HS-5 (cell line): ENCODE results near the gene DNAAF6.
A peak's percentile ranks its signal among the peaks of the same experiment; 100 is the strongest.
"Not testable (repeated sequence)": the region's sequence is repeated elsewhere in the genome, so short reads cannot be mapped to it uniquely, and the experiment has no call there.

Source experiments
- DNase-seq: peaks from one replicate; pipeline ENCODE4 v3.0.0-alpha.2; 2012; ENCODE audit warnings: low read depth

The DNAAF6 gene

DNA sequence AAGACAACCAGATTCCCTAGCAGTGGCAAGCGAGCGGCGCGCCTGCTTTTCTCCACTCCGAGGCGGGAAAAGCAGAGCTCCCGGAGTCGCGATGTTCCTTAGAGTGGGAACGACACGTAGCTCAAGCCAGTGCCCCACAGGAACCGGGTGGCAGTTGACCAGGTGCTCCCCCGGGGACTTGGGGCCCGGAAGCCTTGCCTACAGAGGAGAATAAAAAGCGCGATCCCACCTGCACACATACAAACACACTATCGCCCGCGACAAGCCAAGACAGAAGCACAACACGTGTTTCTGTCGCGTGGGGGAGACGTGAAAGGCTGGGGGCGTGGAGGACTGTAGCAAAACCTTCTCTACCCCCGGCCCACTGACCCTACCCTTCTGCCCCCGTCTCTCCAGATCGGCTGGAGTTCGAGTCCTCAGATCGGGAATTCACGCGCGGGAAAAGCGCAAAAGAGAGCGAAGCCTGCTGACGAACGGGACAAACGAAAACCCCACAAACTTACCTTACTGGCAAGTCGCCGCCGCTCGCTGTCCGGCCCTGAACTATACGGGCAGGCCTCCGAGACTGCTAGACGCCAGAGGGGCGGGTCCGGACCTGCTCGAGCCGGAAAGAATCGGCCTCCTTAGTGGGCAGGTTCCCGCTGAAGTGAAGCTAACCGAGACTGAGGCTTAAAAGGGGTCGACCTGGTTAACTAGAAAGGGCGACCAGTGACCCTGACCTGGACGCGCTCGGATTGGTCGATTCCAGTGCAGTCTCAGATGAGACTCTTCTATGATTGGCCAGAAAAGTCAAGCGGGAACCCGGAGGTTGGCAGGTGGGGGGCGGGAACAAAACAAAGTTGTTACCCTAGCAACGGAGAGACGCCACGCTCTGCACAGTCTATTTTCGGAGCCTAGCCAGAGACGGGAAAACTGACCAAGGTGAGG is at the start of gene DNAAF6, which contains the start of gene NUP62CL:
DNAAF6 (plus strand) TSS at position 842 of the 927 bp plus-strand sequence. CDS start 6,265 bp downstream, outside the sequence.
NUP62CL (minus strand) TSS at position 664 of the 927 bp plus-strand sequence. CDS start 31,287 bp downstream, outside the sequence.
- no peak for DNase-seq

DNA sequence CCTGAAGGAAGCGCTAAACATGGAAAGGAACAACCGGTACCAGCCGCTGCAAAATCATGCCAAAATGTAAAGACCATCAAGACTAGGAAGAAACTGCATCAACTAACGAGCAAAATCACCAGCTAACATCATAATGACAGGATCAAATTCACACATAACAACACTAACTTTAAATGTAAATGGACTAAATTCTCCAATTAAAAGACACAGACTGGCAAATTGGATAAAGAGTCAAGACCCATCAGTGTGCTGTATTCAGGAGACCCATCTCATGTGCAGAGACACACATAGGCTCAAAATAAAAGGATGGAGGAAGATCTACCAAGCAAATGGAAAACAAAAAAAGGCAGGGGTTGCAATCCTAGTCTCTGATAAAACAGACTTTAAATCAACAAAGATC is 48.8 kb upstream of the DNAAF6 start:
- DNase-seq = not testable (repeated sequence)

DNA sequence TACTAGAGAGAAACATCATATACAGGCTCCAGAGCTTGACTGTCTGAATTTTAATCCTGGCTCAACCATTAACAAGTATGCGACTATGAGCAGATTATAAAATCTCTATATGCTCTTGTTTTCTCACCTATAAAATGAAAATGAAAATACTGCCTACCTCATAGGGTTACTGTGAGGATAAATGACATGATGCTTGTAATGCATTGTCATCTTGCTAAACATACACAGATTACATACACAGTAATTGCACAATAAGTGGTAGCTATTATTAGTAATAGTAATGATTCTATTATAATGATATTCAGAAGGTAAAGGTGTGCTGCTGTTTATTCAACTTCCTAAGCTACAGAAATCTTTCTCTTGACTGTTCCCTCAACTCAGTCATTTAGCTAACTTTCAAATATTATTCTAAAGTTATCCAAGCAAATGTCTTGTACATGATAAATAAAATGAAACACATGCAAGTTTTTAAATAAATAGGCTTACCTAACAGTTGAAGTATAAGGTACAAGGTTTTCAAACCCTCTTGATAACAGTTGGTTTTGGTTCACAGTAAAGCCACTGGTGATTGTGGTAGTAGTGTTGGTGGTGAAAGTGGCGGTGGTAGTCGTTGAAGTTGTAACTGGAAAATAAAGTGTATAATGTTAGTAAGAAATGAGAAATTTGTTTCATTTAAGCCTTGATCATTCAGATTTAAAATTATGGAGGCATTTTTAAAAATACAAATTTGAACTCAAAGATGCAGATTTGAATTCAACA is 39.1 kb upstream of the DNAAF6 start:
- no peak for DNase-seq

DNA sequence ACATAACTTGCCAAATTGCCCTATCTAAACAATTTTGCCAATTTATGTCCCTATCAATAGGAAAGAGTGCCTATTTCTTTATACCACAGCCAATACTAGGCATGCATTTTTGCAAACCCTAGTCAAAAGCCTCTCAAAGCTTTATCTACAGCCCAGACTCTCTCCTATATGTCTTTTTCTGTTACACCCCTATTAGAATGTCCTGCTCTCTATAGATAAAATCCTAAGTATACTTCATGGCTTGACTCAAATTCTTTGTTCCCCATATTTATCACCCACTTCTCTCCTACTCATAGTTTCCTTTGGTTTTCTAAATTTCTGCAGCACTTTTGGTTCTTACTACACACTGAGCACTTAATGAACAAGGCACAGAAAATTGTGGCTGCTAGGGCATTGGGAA is 38.2 kb upstream of the DNAAF6 start:
- DNase-seq = no peak

DNA sequence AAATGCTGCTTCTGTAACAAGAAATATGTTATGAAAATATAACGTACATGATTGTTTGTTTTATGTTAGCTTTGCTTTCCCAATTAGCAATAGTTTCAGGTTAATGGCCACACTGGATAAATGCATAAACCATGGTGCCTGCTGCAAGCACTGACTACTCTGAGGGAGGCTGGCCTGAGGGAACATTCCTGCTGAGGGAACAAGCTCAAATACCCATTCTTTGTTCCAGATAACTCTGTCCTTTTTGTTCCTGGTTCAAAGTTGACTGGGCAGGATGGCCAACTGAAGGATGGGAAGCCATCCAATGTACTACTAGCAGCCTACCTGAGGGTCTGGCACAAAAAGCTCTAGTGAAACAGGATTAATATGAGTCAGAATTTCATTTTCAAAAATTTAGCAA is 37.7 kb upstream of the DNAAF6 start:
- no peak for DNase-seq

DNA sequence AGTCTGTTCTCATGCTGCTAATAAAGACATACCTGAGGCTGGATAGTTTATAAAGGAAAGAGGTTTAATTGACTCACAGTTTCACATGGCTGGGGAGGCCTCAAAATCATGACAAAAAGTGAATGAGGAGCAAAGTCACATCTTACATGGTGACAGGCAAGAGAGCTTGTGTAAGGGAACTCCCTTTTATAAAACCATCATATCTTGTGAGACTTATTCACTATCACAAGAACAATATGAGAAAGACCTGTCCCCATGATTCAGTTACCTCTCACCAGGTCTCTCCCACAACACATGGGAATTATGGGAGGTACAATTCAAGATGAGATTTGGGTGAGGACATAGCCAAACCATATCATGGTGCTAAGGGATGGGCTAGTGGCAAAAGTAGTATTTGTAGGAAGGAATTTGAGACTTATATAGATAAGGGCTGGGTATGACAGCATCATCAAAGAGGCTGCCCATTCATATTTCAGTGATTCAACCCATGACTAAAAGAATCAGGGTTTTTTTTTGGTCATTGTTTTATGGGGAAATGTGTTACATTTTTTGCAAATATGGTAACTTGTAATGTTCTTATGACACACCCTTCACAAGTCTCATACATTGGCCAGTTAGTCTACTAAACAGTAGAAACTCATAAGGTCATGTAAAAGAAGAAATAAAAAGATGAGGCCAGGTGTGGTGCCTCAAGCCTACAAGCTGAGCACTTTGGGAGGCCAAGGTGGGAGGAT is 34.9 kb upstream of the DNAAF6 start:
- DNase-seq = no peak

DNA sequence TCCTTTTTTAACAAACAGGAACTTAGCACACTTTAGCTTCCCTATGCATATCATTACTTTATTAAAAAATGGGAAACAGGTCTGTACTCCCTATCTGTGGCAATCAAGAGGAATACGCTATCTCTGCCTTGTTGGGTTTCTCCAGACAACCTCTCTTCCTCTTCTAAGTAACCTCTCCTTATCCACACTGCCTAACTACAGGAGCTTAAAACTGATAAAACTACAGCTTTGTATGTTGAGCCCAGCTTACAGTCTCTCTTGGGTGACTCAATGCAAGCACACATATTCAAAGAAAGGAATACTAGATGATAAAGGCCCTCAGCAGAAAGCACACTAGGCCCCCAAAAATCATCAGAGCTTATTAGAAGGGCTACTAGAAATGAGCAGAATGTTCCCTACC is 9.1 kb upstream of the DNAAF6 start:
- no peak for DNase-seq

DNA sequence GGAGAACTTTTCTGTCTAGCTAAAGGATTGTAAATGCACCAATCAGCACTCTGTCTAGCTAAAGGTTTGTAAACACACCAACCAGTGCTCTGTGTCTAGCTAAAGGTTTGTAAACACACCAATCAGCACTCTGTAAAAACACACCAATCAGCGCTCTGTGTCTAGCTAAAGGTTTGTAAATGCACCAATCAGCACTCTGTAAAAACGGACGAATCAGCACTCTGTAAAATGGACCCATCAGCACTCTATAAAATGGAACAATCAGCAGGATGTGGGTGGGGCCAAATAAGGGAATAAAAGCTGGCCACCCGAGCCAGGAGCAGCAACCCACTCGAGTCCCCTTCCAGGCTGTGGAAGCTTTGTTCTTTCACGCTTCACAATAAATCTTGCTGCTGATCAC is 8.3 kb upstream of the DNAAF6 start:
- not testable (repeated sequence) for DNase-seq

DNA sequence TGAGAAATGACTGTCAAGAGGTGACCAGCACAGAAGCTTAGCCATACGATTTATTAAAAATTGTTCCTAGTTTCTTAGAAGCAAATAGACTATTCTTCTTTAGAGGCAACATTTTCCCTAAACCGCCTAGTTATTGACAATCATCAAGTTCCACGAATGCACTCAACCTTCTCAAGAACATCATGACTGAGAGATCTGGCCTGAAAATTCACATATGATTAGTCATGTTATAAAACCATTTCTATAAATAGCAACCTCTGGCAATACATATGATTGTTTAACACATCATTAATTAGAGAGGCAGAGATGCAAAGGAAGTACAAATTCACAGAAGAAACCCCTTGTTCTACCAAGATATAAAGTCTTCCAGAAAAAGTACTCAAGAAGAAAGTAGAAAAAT is 6.9 kb upstream of the DNAAF6 start:
- no peak for DNase-seq

DNA sequence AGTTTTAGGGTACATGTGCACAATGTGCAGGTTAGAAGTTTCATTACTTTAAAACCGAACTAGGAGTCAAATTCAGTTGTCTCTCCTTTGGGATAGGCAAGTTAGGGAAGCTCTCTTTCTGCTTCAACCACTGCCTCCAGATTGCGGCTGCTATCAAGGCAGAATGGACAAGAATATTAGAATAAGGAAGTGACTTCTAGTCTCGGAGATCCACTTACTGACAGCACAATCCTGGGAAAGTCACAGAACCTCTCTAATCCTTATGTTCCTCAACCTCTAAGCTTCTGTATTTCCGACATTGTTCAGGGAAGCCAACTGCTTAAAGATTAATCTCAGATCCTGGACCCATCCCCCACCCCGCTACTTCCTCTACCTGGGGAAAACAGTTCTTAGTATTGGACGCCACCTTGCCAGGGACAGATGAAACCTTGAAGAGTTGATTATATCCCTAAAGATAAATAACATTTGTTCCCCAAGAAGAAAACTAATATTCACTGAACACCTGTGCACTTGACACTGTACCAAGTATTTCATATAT is 2.3 kb upstream of the DNAAF6 start:
- DNase-seq = no peak

DNA sequence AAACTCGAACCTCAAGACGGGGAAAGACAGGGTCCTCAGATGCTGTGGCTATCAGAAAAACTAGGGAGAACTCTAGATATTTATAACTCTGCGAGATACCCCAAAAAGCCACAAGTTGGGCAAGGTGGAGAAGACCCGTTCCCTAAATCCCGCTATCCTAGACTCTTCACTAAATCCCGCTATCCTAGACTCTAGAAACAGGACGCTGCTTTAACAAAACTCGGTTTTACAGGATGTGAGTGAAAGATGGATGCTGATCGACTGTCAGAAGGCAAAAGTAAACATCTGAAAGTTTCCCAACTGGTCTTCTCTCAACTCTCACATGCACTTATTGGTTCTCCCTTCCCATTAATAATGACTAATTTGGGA is 270 bp downstream of the DNAAF6 start:
- no peak for DNase-seq

DNA sequence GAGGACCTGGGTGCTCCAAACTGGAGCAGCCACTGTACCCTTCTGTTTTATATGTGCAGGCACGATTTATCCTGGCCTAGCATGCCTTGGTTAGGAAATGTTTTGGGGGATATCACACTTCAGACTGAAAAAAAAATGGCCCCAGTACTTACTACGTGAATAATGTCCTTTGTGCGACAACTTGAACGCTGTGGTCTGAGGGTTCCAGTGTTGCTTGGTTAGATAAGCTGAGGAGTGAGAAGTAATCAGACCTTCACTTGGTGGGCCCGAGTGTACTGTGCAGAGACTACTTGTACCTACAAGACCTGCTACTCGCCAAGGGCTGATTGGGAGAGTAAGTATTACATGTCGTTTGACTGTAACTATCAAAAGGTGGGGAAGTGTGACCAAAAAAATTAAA is 678 bp downstream of the DNAAF6 start:
- DNase-seq = no peak

DNA sequence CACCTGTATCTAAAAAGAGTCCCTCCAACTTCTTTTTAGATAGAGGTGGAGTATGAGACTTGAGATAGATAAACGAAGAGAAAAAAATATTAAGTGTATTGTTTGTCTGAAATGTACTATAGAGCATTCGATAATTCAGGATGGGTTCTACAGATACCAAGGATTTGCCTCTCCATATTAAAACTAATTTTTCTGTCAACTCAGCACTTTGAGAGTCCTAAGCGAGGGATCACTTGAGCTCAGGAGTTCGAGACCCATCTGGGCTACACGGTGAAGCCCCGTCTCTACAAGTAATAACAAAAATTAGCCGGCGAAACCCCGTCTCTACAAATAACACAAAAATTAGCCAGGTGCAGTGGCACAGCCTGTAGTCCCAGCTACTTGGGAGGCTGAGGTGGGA is 1.5 kb downstream of the DNAAF6 start:
- no peak for DNase-seq

DNA sequence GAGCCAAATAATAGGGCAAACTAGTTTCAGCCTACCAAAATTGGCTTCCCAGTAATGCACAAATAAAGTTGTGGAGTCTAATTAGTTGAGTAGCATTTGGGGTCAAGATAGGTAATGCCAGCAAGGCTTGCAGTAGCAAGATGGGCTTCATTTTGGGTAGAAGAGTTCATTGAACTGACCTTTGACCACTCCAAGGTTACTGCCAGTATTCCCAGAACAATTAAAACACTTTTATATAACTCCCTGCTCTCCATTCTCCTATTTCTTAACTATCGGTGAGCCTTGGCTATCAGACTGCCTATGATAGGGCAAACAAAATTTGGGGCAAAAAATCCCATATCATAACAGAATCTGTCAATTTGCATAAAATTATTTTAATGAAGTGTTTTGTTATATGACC is 7.1 kb downstream of the DNAAF6 start:
- no peak for DNase-seq

DNA sequence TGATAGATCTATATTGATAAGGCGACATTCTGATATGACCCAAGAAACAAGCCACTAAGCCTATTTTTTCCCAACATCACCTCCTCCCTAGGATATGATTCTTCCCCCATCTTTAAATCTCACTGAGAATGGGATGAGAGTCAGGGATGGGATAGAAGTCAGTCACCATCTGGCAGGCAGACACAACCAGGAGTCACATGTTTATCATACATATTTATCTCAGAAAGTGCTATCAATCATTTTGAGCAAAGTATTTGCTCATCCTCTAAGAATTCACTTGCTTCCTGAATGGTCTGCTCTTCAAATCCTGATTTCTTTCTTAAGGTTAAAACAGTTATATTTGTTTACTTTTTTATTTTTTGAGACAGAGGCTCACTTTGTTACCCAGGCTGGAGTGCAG is 20.3 kb downstream of the DNAAF6 start:
- peak; percentile 3 for DNase-seq

DNA sequence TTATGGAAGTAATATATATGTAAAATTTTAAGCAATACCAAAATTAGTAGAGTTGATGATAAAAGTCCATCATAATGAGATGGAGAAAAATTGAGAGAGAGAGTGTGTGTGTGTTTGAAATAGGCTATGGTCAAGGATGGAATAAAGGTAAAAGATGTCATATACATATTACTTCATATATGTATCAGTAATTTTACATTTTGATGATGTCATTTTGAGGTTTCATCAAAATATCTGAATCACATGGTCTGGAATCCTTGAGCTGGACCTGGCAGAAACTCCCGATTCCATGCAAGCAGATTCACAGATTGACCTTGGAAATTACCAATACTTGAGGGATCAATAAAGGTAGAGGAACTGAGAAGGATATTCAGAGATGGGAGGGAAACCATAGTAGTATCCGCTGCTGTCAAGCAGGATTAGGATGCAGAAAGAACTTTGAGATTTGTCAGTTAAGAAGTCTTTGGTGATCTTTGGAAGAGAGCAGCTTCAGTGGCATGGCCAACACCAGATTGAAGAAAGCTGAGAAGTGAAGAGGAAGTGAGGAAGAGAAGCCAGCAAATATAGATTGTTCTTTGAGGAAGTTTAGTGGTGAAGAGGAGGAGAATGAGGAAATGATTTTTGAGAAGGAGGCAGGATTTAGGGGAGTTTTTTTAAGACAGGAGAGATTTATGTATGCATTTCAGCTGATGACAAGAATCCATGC is 21.5 kb downstream of the DNAAF6 start:
- DNase-seq = no peak

DNA sequence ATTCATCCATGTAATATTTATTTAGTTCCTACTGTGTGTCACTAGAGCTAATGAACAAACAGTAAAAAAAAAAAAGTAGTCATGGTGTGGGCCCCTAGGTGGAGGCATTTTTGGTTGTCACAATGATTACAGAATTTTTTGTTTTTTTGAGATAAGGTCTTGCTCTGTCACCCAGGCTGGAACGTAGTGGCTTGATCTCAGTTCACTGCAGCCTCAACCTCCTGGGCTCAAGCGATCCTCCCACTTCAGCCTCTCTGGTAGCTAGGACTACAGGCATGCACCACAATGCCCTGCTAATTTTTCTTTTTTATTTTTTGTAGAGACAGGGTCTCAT is 22.0 kb downstream of the DNAAF6 start:
- no peak for DNase-seq

DNA sequence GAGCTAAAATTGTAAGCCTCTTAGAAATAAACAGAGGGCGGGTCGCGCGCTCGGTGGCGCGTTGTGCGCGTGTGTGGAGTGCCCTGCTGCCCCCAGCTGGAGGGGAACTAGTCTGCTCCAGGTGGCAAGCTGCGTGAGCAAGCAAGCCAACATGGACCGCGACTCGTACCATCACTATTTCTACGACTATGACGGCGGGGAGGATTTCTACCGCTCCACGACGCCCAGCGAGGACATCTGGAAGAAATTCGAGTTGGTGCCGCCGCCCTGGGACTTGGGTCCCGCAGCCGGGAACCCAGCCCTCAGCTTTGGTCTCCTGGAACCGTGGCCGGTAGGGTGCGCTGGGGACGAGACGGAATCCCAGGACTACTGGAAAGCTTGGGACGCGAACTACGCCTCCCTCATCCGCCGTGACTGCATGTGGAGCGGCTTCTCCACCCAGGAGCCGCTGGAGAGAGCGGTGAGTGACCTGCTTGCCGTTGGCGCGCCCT is 66.1 kb downstream of the DNAAF6 start:
- no peak for DNase-seq

DNA sequence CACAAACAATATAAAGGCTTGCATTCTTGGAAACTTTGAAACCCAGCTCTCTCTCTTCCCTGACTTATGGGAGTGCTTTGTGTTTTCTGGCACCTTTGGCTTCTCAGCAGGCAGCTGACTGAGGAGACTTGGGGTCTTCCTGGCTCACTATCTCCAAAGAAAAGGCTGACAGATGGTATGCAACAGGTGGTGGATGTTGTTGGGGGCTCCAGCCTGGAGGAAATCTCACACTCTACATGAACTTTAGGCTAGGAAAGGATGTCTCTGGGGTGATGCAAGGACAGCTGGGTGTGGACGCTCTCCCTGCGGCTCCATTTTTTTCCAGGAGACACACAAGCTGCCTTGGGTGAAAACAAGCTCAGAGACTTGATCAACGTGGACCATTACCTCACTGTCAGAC is 67.4 kb downstream of the DNAAF6 start:
- no peak for DNase-seq

DNA sequence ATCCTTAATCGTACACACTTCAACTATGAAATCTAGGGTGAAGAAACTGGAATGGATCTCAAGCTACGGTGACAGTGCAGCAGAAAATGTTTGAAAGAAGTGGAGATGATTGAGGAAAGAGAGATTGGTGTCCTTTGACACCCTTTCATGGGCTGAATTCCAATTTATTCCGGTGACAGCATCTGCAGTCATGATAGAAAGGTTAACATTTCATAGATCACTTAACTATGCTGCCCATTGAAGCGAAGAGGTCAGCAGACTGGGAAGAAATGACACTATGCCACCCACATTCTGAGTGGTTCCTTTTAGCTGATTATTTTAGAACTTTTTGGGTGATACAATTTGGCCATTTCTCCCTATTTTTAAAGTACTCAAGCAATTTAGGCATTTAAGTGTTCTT is 82.3 kb downstream of the DNAAF6 start:
- no peak for DNase-seq

DNA sequence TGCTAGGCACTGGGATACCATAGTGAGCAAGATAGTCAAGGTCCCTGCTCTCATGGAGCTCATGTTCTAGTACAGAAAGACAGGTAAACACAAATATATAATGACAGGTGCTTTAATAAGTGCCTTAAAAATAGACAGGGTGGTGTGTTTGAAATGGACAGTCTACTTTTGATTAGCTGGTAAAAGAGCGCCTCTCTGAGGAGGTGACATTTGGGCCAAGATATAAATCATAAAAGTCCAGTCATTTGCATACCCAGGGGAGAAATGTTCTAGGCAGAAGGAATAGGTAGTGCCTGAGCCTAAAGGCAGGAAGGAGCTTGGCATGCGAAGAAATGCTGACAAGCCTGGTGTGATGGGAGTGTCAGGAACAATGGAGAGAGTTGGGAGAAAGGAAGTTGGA is 83.6 kb downstream of the DNAAF6 start:
- no peak for DNase-seq

DNA sequence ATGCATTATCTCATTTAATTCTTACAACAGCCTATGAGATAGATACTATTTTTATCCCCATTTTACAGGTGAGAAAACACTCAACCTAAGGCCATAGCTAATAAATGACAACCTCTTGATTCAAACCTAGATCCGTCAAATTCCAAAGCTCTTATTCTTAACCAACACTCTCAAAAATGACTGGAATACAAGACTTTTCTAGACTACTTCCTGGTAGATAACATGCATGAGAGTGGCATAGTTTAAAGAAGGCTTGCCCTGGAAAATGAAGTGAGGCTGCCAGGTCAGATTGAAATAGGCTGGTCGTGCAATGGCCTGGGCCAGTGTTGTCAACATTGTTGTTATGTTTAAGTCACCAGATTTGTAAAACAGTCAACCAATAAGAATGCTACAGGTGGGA is 86.6 kb downstream of the DNAAF6 start:
- DNase-seq = no peak
